Caco-2 (cell line): ENCODE results near the gene ABCF2. TPM values are rescaled to one million over a fixed set of nuclear protein-coding genes. Genes with fewer than 3 reads are reported as not detected.

Experiments used
- BruUV-seq: library from RNA; stranded (reverse); fragments of 400-500 nt; replicated peaks from 2 replicates; lab custom pipeline; 2021; lab: Mats Ljungman, UMichigan
- CTCF ChIA-PET: fragments of 300-600 bp; sonication (Branson Sonifier 250); formaldehyde crosslinking; loops from one replicate; lab custom pipeline; 2022; ENCODE audit warnings: antibody characterized with exemption; lab: Charles Lee
- POLR2A ChIA-PET: fragments of 300-600 bp; sonication (Branson Sonifier 250); formaldehyde crosslinking; loops from one replicate; lab custom pipeline; 2022; ENCODE audit warnings: antibody characterized with exemption; lab: Charles Lee
- DNase-seq, 2 experiments: peaks; one replicate each; pipeline versions ENCODE4 v3.0.0 to v3.0.0-alpha.2; 2020 to 2022
- H3K27me3 ChIP-seq: replicated peaks from 2 replicates; pipeline ENCODE4 v1.6.0; 2011; ENCODE audit warnings: low read length; ENCODE audit not compliant: control insufficient read depth, insufficient read depth
- H3K36me3 ChIP-seq: 2 replicates; pipeline ENCODE4 v1.5.1; 2011; ENCODE audit warnings: low read length; ENCODE audit not compliant: control insufficient read depth, insufficient read depth
- H3K4me1 ChIP-seq: fragments of 250-450 bp; sonication (Bioruptor Pico); 2 replicates; pipeline ENCODE4 v1.5.1; 2020; ENCODE audit warnings: mild to moderate bottlenecking
- H3K4me3 ChIP-seq: 2 replicates; pipeline ENCODE4 v1.5.1; 2011; ENCODE audit warnings: low read depth, mild to moderate bottlenecking, control low read depth, low read length
- H3K9me3 ChIP-seq: fragments of 250-450 bp; sonication (Bioruptor Pico); 2 replicates; pipeline ENCODE4 v1.5.1; 2020; ENCODE audit warnings: mild to moderate bottlenecking, moderate library complexity
- H3K27ac Mint-ChIP-seq: one replicate; pipeline ENCODE4 v1.8.0; 2022; ENCODE audit warnings: mixed read lengths; ENCODE audit not compliant: unreplicated experiment
- H3K27me3 Mint-ChIP-seq: one replicate; pipeline ENCODE4 v1.8.0; 2022; ENCODE audit warnings: mixed read lengths; ENCODE audit not compliant: insufficient read depth, unreplicated experiment
- H3K36me3 Mint-ChIP-seq: one replicate; pipeline ENCODE4 v1.8.0; 2022; ENCODE audit warnings: mild to moderate bottlenecking, mixed read lengths; ENCODE audit not compliant: insufficient read depth, unreplicated experiment
- H3K4me1 Mint-ChIP-seq: one replicate; pipeline ENCODE4 v1.8.0; 2022; ENCODE audit warnings: low read depth, mixed read lengths; ENCODE audit not compliant: unreplicated experiment
- H3K4me3 Mint-ChIP-seq: one replicate; pipeline ENCODE4 v1.8.0; 2022; ENCODE audit warnings: mild to moderate bottlenecking, moderate library complexity, mixed read lengths; ENCODE audit not compliant: unreplicated experiment
- H3K9me3 Mint-ChIP-seq: one replicate; pipeline ENCODE4 v1.8.0; 2022; ENCODE audit warnings: mixed read lengths; ENCODE audit not compliant: unreplicated experiment
- CTCF ChIP-seq, 2 experiments: fragments of 200-600 bp in 1 of 2; IDR thresholded peaks; 1 replicate in 1 of 2; 2 replicates in 1 of 2; pipeline versions ENCODE4 v1.5.1 to v1.8.0; 2011 to 2022; ENCODE audit warnings: antibody characterized with exemption in 1 of 2, control low read depth in 1 of 2, inconsistent platforms in 1 of 2, low read depth in 1 of 2, low read length in 1 of 2, mild to moderate bottlenecking in 1 of 2, moderate library complexity in 1 of 2; ENCODE audit not compliant: insufficient read depth in 1 of 2, severe bottlenecking in 1 of 2, unreplicated experiment in 1 of 2
- intact Hi-C: fragments of 100-400 bp; cut with micrococcal nuclease; formaldehyde crosslinking; loops from one replicate; pipeline ENCODE4 v1.10.0; 2022; ENCODE audit not compliant: unreplicated experiment
- total RNA-seq: library from RNA; stranded (reverse); gene quantifications from 2 replicates; pipeline ENCODE4 v1.2.3, GENCODE V29; 2022

Gene ABCF2
- total RNA-seq, 1 experiment from 2014 or later, result 57.8 TPM

- H3K27me3 ChIP-seq, result no peaks in the 10 kb centered on the region
- H3K36me3 ChIP-seq, result no peaks in the 10 kb centered on the region
- intact Hi-C loops, result no loop called here
- peak in 1 of 2 experiments; percentile 18 for DNase-seq
- H3K27ac Mint-ChIP-seq, result no peak overlapping the region
- H3K4me1 Mint-ChIP-seq, result no peaks in the 10 kb centered on the region
- H3K9me3 ChIP-seq, result no peaks in the 10 kb centered on the region
- ChIA-PET CTCF (interaction anchor here (0.6 kb wide), 1 partner anchor 22 kb away, joined by 10 read pairs; no protein-coding TSS in a partner anchor), POLR2A (no interaction called here)
- BruUV-seq, result no TSS peak
- H3K9me3 Mint-ChIP-seq, result no peaks in the 10 kb centered on the region
- no peaks in the 10 kb centered on the region for H3K36me3 Mint-ChIP-seq
- H3K4me3 Mint-ChIP-seq, result no peak overlapping the region
- H3K4me1 ChIP-seq, result no peaks in the 10 kb centered on the region
- H3K27me3 Mint-ChIP-seq, result peaks cover 11% of the 10 kb centered on the region
- H3K4me3 ChIP-seq, result no peak overlapping the region
- TF ChIP-seq CTCF (IDR thresholded peaks at IDR 0.05; ENCODE audit: insufficient read depth in 1 of 2, low read depth in 1 of 2, low read length in 1 of 2, severe bottlenecking in 1 of 2, unreplicated experiment in 1 of 2), result no peak
Measured at GRCh38 chr7:151179287-151179860, 47.6 kb downstream of the ABCF2 start.

GRCh38 chr7:151178831-151179230, 48.2 kb downstream of the ABCF2 start:
- no peaks in the 10 kb centered on the region for H3K36me3 ChIP-seq

GRCh38 chr7:151178236-151178635, 48.8 kb downstream of the ABCF2 start:
- intact Hi-C loops, result no loop called here
- H3K9me3 Mint-ChIP-seq, result no peaks in the 10 kb centered on the region
- no TSS peak for BruUV-seq
- Histone ChIP-seq H3K9me3 (no peaks in the 10 kb centered on the region), H3K4me3 (no peak overlapping the region), H3K27me3 (no peaks in the 10 kb centered on the region), H3K36me3 (no peaks in the 10 kb centered on the region), H3K4me1 (no peaks in the 10 kb centered on the region)
- H3K4me3 Mint-ChIP-seq, result no peak overlapping the region
- no peaks in the 10 kb centered on the region for H3K4me1 Mint-ChIP-seq
- POLR2A ChIA-PET, result no interaction called here
- CTCF ChIA-PET, result interaction anchor here (0.6 kb wide), 1 partner anchor 11 kb away, joined by 4 read pairs; the partner anchor contains the start of gene GBX1
- H3K27me3 Mint-ChIP-seq, result peaks cover 14% of the 10 kb centered on the region
- no peak overlapping the region for H3K27ac Mint-ChIP-seq
- DNase-seq, result no peak
- no peaks in the 10 kb centered on the region for H3K36me3 Mint-ChIP-seq
- TF ChIP-seq CTCF (IDR thresholded peaks at IDR 0.05; ENCODE audit: insufficient read depth in 1 of 2, low read depth in 1 of 2, low read length in 1 of 2, severe bottlenecking in 1 of 2, unreplicated experiment in 1 of 2), result no peak

More at GRCh38 chr7:151178831-151179230, 48.2 kb downstream of the ABCF2 start:
- Mint-ChIP-seq H3K36me3 (no peaks in the 10 kb centered on the region), H3K9me3 (no peaks in the 10 kb centered on the region), H3K4me3 (no peak overlapping the region), H3K4me1 (no peaks in the 10 kb centered on the region), H3K27me3 (peaks cover 11% of the 10 kb centered on the region), H3K27ac (no peak overlapping the region)
- no peak for TF ChIP-seq CTCF (IDR thresholded peaks at IDR 0.05; ENCODE audit: insufficient read depth in 1 of 2, low read depth in 1 of 2, low read length in 1 of 2, severe bottlenecking in 1 of 2, unreplicated experiment in 1 of 2)
- BruUV-seq, result no TSS peak
- H3K9me3 ChIP-seq, result no peaks in the 10 kb centered on the region
- H3K27me3 ChIP-seq, result no peaks in the 10 kb centered on the region
- H3K4me3 ChIP-seq, result no peak overlapping the region
- POLR2A ChIA-PET, result no interaction called here
- CTCF ChIA-PET, result interaction anchor here (0.6 kb wide), 1 partner anchor 11 kb away, joined by 4 read pairs; the partner anchor contains the start of gene GBX1
- intact Hi-C loops, result no loop called here
- DNase-seq, result no peak
- H3K4me1 ChIP-seq, result no peaks in the 10 kb centered on the region
